Measurements from ENCODE around the gene PRRC2B. TPM values are rescaled to one million over a fixed set of nuclear protein-coding genes. Genes with fewer than 3 reads are reported as not detected.
A peak's percentile ranks its signal among the peaks of the same experiment; 100 is the strongest.

PRRC2B gene
- total RNA-seq, 2 experiments from 2014 or later, result 242 to 293 TPM

GRCh38 chr9:131419026-131419614 is 25.2 kb downstream of the PRRC2B start:
- peak overlapping the region; percentile 61 for H3K4me3 Mint-ChIP-seq
- no peaks in the 10 kb centered on the region for H3K9me3 Mint-ChIP-seq (ENCODE audit: low read depth)
- ATAC-seq (peak; percentile 66), DNase-seq (no peak)
- H3K27me3 Mint-ChIP-seq, result no peaks in the 10 kb centered on the region
- peaks cover 31% of the 10 kb centered on the region for H3K36me3 Mint-ChIP-seq
- CTCF ChIA-PET, result interaction anchor here (0.9 to 1.9 kb wide), 4 partner anchors 9 to 22 kb away, joined by 3 to 5 read pairs (median 4); no protein-coding TSS in a partner anchor
- H3K4me1 Mint-ChIP-seq, result peaks cover 84% of the 10 kb centered on the region
- peak overlapping the region; percentile 84 for H3K27ac Mint-ChIP-seq

GRCh38 chr9:131419716-131420115 is 25.8 kb downstream of the PRRC2B start:
- peak overlapping the region; percentile 84 for H3K27ac Mint-ChIP-seq
- DNase-seq, result no peak
- H3K27me3 Mint-ChIP-seq, result no peaks in the 10 kb centered on the region
- CTCF ChIA-PET, result no interaction called here
- ATAC-seq, result no peak
- peaks cover 30% of the 10 kb centered on the region for H3K36me3 Mint-ChIP-seq
- H3K4me3 Mint-ChIP-seq, result no peak overlapping the region
- H3K9me3 Mint-ChIP-seq (ENCODE audit: low read depth), result no peaks in the 10 kb centered on the region
- peaks cover 82% of the 10 kb centered on the region for H3K4me1 Mint-ChIP-seq

- Mint-ChIP-seq H3K36me3 (peaks cover 33% of the 10 kb centered on the region), H3K27ac (peak overlapping the region; percentile 53), H3K27me3 (no peaks in the 10 kb centered on the region), H3K9me3 (ENCODE audit: low read depth) (no peaks in the 10 kb centered on the region), H3K4me3 (no peak overlapping the region), H3K4me1 (peaks cover 75% of the 10 kb centered on the region)
- ATAC-seq, result no peak
- DNase-seq, result no peak
- CTCF ChIA-PET, result interaction anchor here (0.6 to 1.0 kb wide), 3 partner anchors 11 to 19 kb away, joined by 3 to 5 read pairs (median 3); no protein-coding TSS in a partner anchor
These were observed 27.2 kb downstream of the PRRC2B start for GRCh38 chr9:131420980-131421624.

- Mint-ChIP-seq H3K4me1 (peaks cover 73% of the 10 kb centered on the region), H3K4me3 (no peak overlapping the region), H3K27me3 (no peaks in the 10 kb centered on the region), H3K27ac (peak overlapping the region; percentile 24), H3K36me3 (peaks cover 37% of the 10 kb centered on the region), H3K9me3 (ENCODE audit: low read depth) (no peaks in the 10 kb centered on the region)
- ATAC-seq, result no peak
- DNase-seq, result no peak
- CTCF ChIA-PET, result no interaction called here
These were observed 27.8 kb downstream of the PRRC2B start for GRCh38 chr9:131421691-131422090.

GRCh38 chr9:131422241-131422792 is 28.4 kb downstream of the PRRC2B start:
- no peak overlapping the region for H3K4me3 Mint-ChIP-seq

GRCh38 chr9:131423171-131423581 is 29.3 kb downstream of the PRRC2B start:
- no peaks in the 10 kb centered on the region for H3K9me3 Mint-ChIP-seq (ENCODE audit: low read depth)
- DNase-seq (no peak), ATAC-seq (peak; percentile 32)
- peaks cover 41% of the 10 kb centered on the region for H3K36me3 Mint-ChIP-seq
- H3K27me3 Mint-ChIP-seq, result no peaks in the 10 kb centered on the region
- CTCF ChIA-PET, result no interaction called here
- H3K27ac Mint-ChIP-seq, result peak overlapping the region; percentile 57
- H3K4me1 Mint-ChIP-seq, result peaks cover 67% of the 10 kb centered on the region
- H3K4me3 Mint-ChIP-seq, result no peak overlapping the region

More at GRCh38 chr9:131422241-131422792, 28.4 kb downstream of the PRRC2B start:
- no peaks in the 10 kb centered on the region for H3K27me3 Mint-ChIP-seq
- no peaks in the 10 kb centered on the region for H3K9me3 Mint-ChIP-seq (ENCODE audit: low read depth)
- H3K36me3 Mint-ChIP-seq, result peaks cover 41% of the 10 kb centered on the region
- peak overlapping the region; percentile 50 for H3K27ac Mint-ChIP-seq
- no peak for ATAC-seq
- H3K4me1 Mint-ChIP-seq, result peaks cover 73% of the 10 kb centered on the region
- DNase-seq, result no peak
- CTCF ChIA-PET, result interaction anchor here (0.5 kb wide), 1 partner anchor 244 kb away, joined by 3 read pairs; no protein-coding TSS in a partner anchor

- no peaks in the 10 kb centered on the region for H3K27me3 Mint-ChIP-seq
- peaks cover 54% of the 10 kb centered on the region for H3K4me1 Mint-ChIP-seq
- H3K36me3 Mint-ChIP-seq, result peaks cover 39% of the 10 kb centered on the region
- no peaks in the 10 kb centered on the region for H3K9me3 Mint-ChIP-seq (ENCODE audit: low read depth)
- H3K27ac Mint-ChIP-seq, result no peak overlapping the region
- no peak overlapping the region for H3K4me3 Mint-ChIP-seq
- ATAC-seq (no peak), DNase-seq (no peak)
- CTCF ChIA-PET, result interaction anchor here (1.0 kb wide), 1 partner anchor 73 kb away, joined by 3 read pairs; no protein-coding TSS in a partner anchor
These were observed 32.7 kb downstream of the PRRC2B start for GRCh38 chr9:131426545-131426944.

- ATAC-seq, result peak; percentile 20
- CTCF ChIA-PET, result interaction anchor here (0.9 to 1.5 kb wide), 3 partner anchors 11 to 79 kb away, joined by 3 to 4 read pairs (median 4); no protein-coding TSS in a partner anchor
- H3K4me3 Mint-ChIP-seq, result no peak overlapping the region
These were observed 35.5 kb downstream of the PRRC2B start for GRCh38 chr9:131429121-131430012.

GRCh38 chr9:131432050-131432449 is 38.2 kb downstream of the PRRC2B start:
- DNase-seq (no peak), ATAC-seq (no peak)
- no peak overlapping the region for H3K4me3 Mint-ChIP-seq
- peaks cover 41% of the 10 kb centered on the region for H3K36me3 Mint-ChIP-seq
- CTCF ChIA-PET, result interaction anchor here (1.2 to 1.7 kb wide), 2 partner anchors 26 to 82 kb away, joined by 3 to 5 read pairs; no protein-coding TSS in a partner anchor
- no peaks in the 10 kb centered on the region for H3K27me3 Mint-ChIP-seq
- H3K9me3 Mint-ChIP-seq (ENCODE audit: low read depth), result no peaks in the 10 kb centered on the region
- H3K4me1 Mint-ChIP-seq, result peaks cover 39% of the 10 kb centered on the region
- H3K27ac Mint-ChIP-seq, result peak overlapping the region; percentile 59

More at GRCh38 chr9:131429121-131430012, 35.5 kb downstream of the PRRC2B start:
- no peaks in the 10 kb centered on the region for H3K27me3 Mint-ChIP-seq
- H3K27ac Mint-ChIP-seq, result peak overlapping the region; percentile 63
- DNase-seq, result no peak
- H3K9me3 Mint-ChIP-seq (ENCODE audit: low read depth), result no peaks in the 10 kb centered on the region
- peaks cover 49% of the 10 kb centered on the region for H3K4me1 Mint-ChIP-seq
- H3K36me3 Mint-ChIP-seq, result peaks cover 42% of the 10 kb centered on the region

GRCh38 chr9:131432597-131433301 is 38.9 kb downstream of the PRRC2B start:
- Mint-ChIP-seq H3K27me3 (no peaks in the 10 kb centered on the region), H3K27ac (peak overlapping the region; percentile 69), H3K36me3 (peaks cover 41% of the 10 kb centered on the region), H3K4me1 (peaks cover 34% of the 10 kb centered on the region), H3K4me3 (no peak overlapping the region), H3K9me3 (ENCODE audit: low read depth) (no peaks in the 10 kb centered on the region)
- ATAC-seq, result peak; percentile 27
- CTCF ChIA-PET, result interaction anchor here (1.0 to 1.2 kb wide), 2 partner anchors 27 to 83 kb away, joined by 3 to 4 read pairs; no protein-coding TSS in a partner anchor
- DNase-seq, result no peak

GRCh38 chr9:131433302-131433854 is 39.5 kb downstream of the PRRC2B start:
- H3K9me3 Mint-ChIP-seq (ENCODE audit: low read depth), result no peaks in the 10 kb centered on the region
- peaks cover 32% of the 10 kb centered on the region for H3K4me1 Mint-ChIP-seq
- H3K27ac Mint-ChIP-seq, result peak overlapping the region; percentile 69
- H3K36me3 Mint-ChIP-seq, result peaks cover 45% of the 10 kb centered on the region
- no peak for ATAC-seq
- DNase-seq, result no peak
- H3K27me3 Mint-ChIP-seq, result no peaks in the 10 kb centered on the region
- H3K4me3 Mint-ChIP-seq, result no peak overlapping the region
- CTCF ChIA-PET, result interaction anchor here (1.0 kb wide), 1 partner anchor 83 kb away, joined by 4 read pairs; no protein-coding TSS in a partner anchor

- Mint-ChIP-seq H3K4me3 (no peak overlapping the region), H3K27ac (no peak overlapping the region), H3K4me1 (peaks cover 24% of the 10 kb centered on the region), H3K27me3 (no peaks in the 10 kb centered on the region), H3K9me3 (ENCODE audit: low read depth) (no peaks in the 10 kb centered on the region), H3K36me3 (peaks cover 55% of the 10 kb centered on the region)
- no peak for DNase-seq
- CTCF ChIA-PET, result interaction anchor here (0.7 kb wide), 1 partner anchor 80 kb away, joined by 3 read pairs; no protein-coding TSS in a partner anchor
- no peak for ATAC-seq
These were observed 40.8 kb downstream of the PRRC2B start for GRCh38 chr9:131434673-131435072.
